ENCODE data around the gene PLSCR1.
"Not testable (repeated sequence)": the region's sequence is repeated elsewhere in the genome, so short reads cannot be mapped to it uniquely, and the experiment has no call there.

The PLSCR1 gene

GRCh38 chr3:146550070-146550615 lies 5.7 kb upstream of the PLSCR1 start:
- no peak for DNase-seq (ENCODE audit: low read depth, low spot score)

GRCh38 chr3:146547235-146547835 lies 2.9 kb upstream of the PLSCR1 start:
- DNase-seq (ENCODE audit: low read depth, low spot score): no peak

GRCh38 chr3:146546366-146546965 lies 2.1 kb upstream of the PLSCR1 start:
- no peak for DNase-seq (ENCODE audit: low read depth, low spot score)

GRCh38 chr3:146544929-146545528 lies 622 bp upstream of the PLSCR1 start:
- DNase-seq (ENCODE audit: low read depth, low spot score): no peak

- no peak for DNase-seq (ENCODE audit: low read depth, low spot score)
Measured at GRCh38 chr3:146543461-146544001, 876 bp downstream of the PLSCR1 start.

GRCh38 chr3:146542978-146543377 lies 1.4 kb downstream of the PLSCR1 start:
- DNase-seq (ENCODE audit: low read depth, low spot score): no peak

- DNase-seq (ENCODE audit: low read depth, low spot score): no peak
Measured at GRCh38 chr3:146542179-146542578, 2.2 kb downstream of the PLSCR1 start.

GRCh38 chr3:146540978-146541377 lies 3.4 kb downstream of the PLSCR1 start:
- no peak for DNase-seq (ENCODE audit: low read depth, low spot score)

- DNase-seq (ENCODE audit: low read depth, low spot score): no peak
Measured at GRCh38 chr3:146540236-146540635, 4.2 kb downstream of the PLSCR1 start.

- no peak for DNase-seq (ENCODE audit: low read depth, low spot score)
Measured at GRCh38 chr3:146539315-146539714, 5.1 kb downstream of the PLSCR1 start.

GRCh38 chr3:146537603-146538002 lies 6.8 kb downstream of the PLSCR1 start:
- no peak for DNase-seq (ENCODE audit: low read depth, low spot score)

GRCh38 chr3:146536681-146537080 lies 7.7 kb downstream of the PLSCR1 start:
- no peak for DNase-seq (ENCODE audit: low read depth, low spot score)

GRCh38 chr3:146532406-146532805 lies 12.0 kb downstream of the PLSCR1 start:
- peak; percentile 22 for DNase-seq (ENCODE audit: low read depth, low spot score)

- DNase-seq (ENCODE audit: low read depth, low spot score): no peak
Measured at GRCh38 chr3:146530609-146531008, 13.8 kb downstream of the PLSCR1 start.

GRCh38 chr3:146529021-146529420 lies 15.4 kb downstream of the PLSCR1 start:
- no peak for DNase-seq (ENCODE audit: low read depth, low spot score)

- DNase-seq (ENCODE audit: low read depth, low spot score): no peak
Measured at GRCh38 chr3:146524961-146525360, 19.4 kb downstream of the PLSCR1 start.

GRCh38 chr3:146523531-146523930 lies 20.9 kb downstream of the PLSCR1 start:
- DNase-seq (ENCODE audit: low read depth, low spot score): no peak

GRCh38 chr3:146522174-146523158 lies 21.9 kb downstream of the PLSCR1 start:
- DNase-seq (ENCODE audit: low read depth, low spot score): not testable (repeated sequence)

GRCh38 chr3:146521394-146521793 lies 23.0 kb downstream of the PLSCR1 start:
- DNase-seq (ENCODE audit: low read depth, low spot score): no peak

GRCh38 chr3:146519810-146520209 lies 24.6 kb downstream of the PLSCR1 start:
- no peak for DNase-seq (ENCODE audit: low read depth, low spot score)

- DNase-seq (ENCODE audit: low read depth, low spot score): no peak
Measured at GRCh38 chr3:146517684-146518435, 26.5 kb downstream of the PLSCR1 start.
